ENCODE results near the gene CDK16.

CDK16 gene

GRCh38 chrX:47228550-47229270 lies 10.2 kb downstream of the CDK16 start:
- DNase-seq (ENCODE audit: low read depth): no peak

GRCh38 chrX:47229427-47229826 lies 10.9 kb downstream of the CDK16 start:
- no peak for DNase-seq (ENCODE audit: low read depth)

- DNase-seq (ENCODE audit: low read depth): no peak
These were observed 11.8 kb downstream of the CDK16 start for GRCh38 chrX:47230136-47230868.

- DNase-seq (ENCODE audit: low read depth): no peak
These were observed 12.7 kb downstream of the CDK16 start for GRCh38 chrX:47231167-47231566.

GRCh38 chrX:47232197-47232802 lies 13.8 kb downstream of the CDK16 start:
- no peak for DNase-seq (ENCODE audit: low read depth)

- peak; percentile 34 for DNase-seq (ENCODE audit: low read depth)
These were observed 14.4 kb downstream of the CDK16 start, which contains the start of gene USP11 for GRCh38 chrX:47232803-47233332. USP11 (plus strand) TSS chrX:47233009; CDS start chrX:47233044, 35 bp downstream.

GRCh38 chrX:47233333-47234113 lies 15.0 kb downstream of the CDK16 start:
- DNase-seq (ENCODE audit: low read depth): peak; percentile 91

GRCh38 chrX:47234583-47234982 lies 16.1 kb downstream of the CDK16 start:
- DNase-seq (ENCODE audit: low read depth): no peak

GRCh38 chrX:47235691-47236103 lies 17.2 kb downstream of the CDK16 start:
- no peak for DNase-seq (ENCODE audit: low read depth)

GRCh38 chrX:47239199-47239598 lies 20.7 kb downstream of the CDK16 start:
- no peak for DNase-seq (ENCODE audit: low read depth)

- no peak for DNase-seq (ENCODE audit: low read depth)
These were observed 21.5 kb downstream of the CDK16 start for GRCh38 chrX:47239898-47240545.

- no peak for DNase-seq (ENCODE audit: low read depth)
These were observed 22.1 kb downstream of the CDK16 start for GRCh38 chrX:47240619-47241018.

- no peak for DNase-seq (ENCODE audit: low read depth)
These were observed 22.9 kb downstream of the CDK16 start for GRCh38 chrX:47241201-47242011.

- no peak for DNase-seq (ENCODE audit: low read depth)
These were observed 23.8 kb downstream of the CDK16 start for GRCh38 chrX:47242321-47242720.

GRCh38 chrX:47243351-47243750 lies 24.9 kb downstream of the CDK16 start:
- DNase-seq (ENCODE audit: low read depth): no peak

GRCh38 chrX:47244676-47245075 lies 26.2 kb downstream of the CDK16 start:
- DNase-seq (ENCODE audit: low read depth): no peak

- no peak for DNase-seq (ENCODE audit: low read depth)
These were observed 26.7 kb downstream of the CDK16 start for GRCh38 chrX:47245156-47245555.

- DNase-seq (ENCODE audit: low read depth): no peak
These were observed 28.9 kb downstream of the CDK16 start for GRCh38 chrX:47247206-47247998.

GRCh38 chrX:47247999-47248320 lies 29.5 kb downstream of the CDK16 start:
- DNase-seq (ENCODE audit: low read depth): no peak

- no peak for DNase-seq (ENCODE audit: low read depth)
These were observed 30.1 kb downstream of the CDK16 start for GRCh38 chrX:47248576-47248975.

Measured in stimulated activated CD8-positive, alpha-beta memory T cell treated with anti-CD3 and anti-CD28 coated beads, Interleukin-12 subunit alpha, Interleukin-12 subunit beta, amount 100 ng/mL, for 4 hours (primary cell).